Coronary artery (tissue), 2 donors: ENCODE measurements around the gene FHIT.

ENCODE experiments used
- DNase-seq: peaks from one replicate; pipeline ENCODE4 v3.0.0-alpha.2; 2017; ENCODE audit warnings: low spot score
- H3K27ac ChIP-seq, 2 donors: fragments of 200-600 bp; sonication (generic); one replicate each; pipeline ENCODE4 v1.5.1; 2016 to 2019
- H3K4me3 ChIP-seq: fragments of 200-600 bp; sonication (generic); 2 replicates; pipeline ENCODE4 v1.5.1; 2016; ENCODE audit warnings: mild to moderate bottlenecking, moderate library complexity
- TF ChIP-seq, protein P1 (sequence below): fragments of 200-600 bp; sonication (generic); IDR thresholded peaks from one replicate; pipeline ENCODE4 v1.5.1; 2019; ENCODE audit warnings: antibody characterized with exemption

Gene FHIT

DNA sequence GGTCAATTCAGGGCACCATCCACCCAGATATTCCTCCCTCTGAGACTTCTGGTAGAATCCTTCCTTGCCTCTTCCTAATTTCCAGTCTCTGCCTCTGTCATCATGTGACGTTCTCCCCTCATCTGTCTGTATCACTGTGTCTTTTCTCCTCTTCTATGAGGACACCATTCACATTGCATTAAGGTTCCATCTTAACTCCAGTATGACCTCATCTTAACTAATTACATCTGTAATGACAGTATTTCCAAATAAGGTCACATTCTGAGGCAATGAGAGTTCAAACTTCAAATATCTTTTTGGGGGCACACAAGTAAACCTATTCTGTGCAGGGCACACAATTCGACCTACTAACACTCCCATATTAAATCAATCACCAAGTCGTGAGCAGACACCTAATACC is 169.7 kb downstream of the FHIT start:
- TF ChIP-seq, protein P1, sequence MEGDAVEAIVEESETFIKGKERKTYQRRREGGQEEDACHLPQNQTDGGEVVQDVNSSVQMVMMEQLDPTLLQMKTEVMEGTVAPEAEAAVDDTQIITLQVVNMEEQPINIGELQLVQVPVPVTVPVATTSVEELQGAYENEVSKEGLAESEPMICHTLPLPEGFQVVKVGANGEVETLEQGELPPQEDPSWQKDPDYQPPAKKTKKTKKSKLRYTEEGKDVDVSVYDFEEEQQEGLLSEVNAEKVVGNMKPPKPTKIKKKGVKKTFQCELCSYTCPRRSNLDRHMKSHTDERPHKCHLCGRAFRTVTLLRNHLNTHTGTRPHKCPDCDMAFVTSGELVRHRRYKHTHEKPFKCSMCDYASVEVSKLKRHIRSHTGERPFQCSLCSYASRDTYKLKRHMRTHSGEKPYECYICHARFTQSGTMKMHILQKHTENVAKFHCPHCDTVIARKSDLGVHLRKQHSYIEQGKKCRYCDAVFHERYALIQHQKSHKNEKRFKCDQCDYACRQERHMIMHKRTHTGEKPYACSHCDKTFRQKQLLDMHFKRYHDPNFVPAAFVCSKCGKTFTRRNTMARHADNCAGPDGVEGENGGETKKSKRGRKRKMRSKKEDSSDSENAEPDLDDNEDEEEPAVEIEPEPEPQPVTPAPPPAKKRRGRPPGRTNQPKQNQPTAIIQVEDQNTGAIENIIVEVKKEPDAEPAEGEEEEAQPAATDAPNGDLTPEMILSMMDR = no peak
- H3K4me3 ChIP-seq = no peak overlapping the region
- no peak overlapping the region for H3K27ac ChIP-seq
- DNase-seq = no peak

DNA sequence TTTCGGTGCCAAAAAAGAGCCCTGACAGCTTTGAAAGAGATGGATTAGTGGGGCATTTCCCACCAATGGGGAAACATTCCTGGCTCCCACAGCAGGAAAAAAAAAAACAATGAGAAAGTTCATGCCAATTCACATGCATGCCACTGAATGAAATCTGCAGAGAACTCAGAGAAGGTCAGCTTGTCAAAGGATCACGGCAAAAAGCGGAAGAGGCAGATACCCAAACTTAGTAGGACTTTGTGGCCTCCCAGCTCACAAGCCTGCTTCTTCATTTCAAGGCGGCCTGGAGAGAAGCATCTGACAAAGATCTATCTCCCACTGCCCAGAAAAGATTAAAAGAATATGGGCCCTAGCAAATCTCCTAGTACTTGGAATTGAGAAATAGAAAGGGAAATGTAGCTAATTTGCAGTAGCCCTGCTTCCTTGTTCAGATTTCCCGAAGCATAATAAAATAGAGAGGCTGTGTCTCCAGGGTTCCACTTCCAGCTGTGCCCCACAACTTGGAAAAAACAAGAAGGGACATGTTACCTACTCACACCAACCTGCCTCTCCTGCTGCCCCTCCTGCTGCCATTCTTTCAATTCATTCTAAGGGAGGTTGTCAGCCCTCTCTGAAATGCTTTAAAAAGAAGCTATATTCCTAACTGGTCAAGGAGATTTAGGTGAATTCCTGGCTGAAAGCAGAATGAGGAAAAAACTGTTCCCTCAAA is 170.4 kb downstream of the FHIT start:
- DNase-seq = no peak
- TF ChIP-seq, protein P1 = no peak
- Histone ChIP-seq H3K4me3 (no peak overlapping the region), H3K27ac (no peak overlapping the region)

GRCh38 chr3:61078048-61078752 is 173.1 kb downstream of the FHIT start:
- no peak for DNase-seq
- Histone ChIP-seq H3K4me3 (no peak overlapping the region), H3K27ac (no peak overlapping the region)
- TF ChIP-seq, protein P1 = no peak

DNA sequence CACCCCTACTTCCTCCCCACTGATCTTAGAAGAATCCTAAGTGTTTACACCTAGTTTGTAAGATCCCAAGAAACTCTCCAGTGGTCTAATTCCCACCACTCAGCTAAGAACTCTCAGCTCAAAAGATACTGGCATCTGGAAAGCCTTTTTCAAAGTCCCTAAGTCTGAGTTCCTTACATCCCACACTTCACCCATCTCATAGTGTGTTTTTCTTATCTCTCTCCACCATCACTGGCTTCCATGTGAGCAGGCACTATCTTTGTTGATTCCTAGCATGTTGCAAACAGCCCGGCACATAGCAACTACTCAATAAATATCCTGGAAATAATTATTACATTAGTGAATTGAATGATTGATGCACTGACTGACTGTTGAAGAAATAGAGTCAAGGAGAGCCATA is 173.7 kb downstream of the FHIT start:
- DNase-seq = no peak
- Histone ChIP-seq H3K4me3 (no peak overlapping the region), H3K27ac (no peak overlapping the region)
- TF ChIP-seq, protein P1 = no peak

DNA sequence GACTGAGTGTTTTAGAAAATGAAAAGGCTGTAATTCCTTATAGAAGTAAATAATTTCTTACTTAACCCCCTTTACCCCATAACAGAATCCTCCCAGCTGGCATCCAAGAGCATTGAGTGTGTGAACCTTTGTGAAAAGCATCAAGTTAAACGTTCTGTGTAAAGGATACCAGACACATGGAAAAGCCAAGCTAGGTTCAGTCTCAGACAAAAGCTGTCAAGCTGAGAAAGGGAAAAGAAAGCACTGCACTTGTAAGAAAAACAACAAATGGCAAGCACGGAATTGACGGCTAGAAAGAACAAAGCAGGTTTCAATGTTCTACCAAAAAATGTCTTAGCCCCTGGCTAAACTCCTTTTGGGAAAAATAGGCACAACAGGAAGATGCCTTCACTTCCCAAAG is 176.5 kb downstream of the FHIT start:
- TF ChIP-seq, protein P1 = no peak
- no peak overlapping the region for H3K4me3 ChIP-seq
- no peak overlapping the region for H3K27ac ChIP-seq
- no peak for DNase-seq

GRCh38 chr3:61073566-61074165 is 177.6 kb downstream of the FHIT start:
- TF ChIP-seq, protein P1 = no peak
- DNase-seq = no peak
- Histone ChIP-seq H3K27ac (no peak overlapping the region), H3K4me3 (no peak overlapping the region)
